HepG2 (cell line): ENCODE measurements around the gene IDH3A. TPM values are rescaled to one million over a fixed set of nuclear protein-coding genes. Genes with fewer than 3 reads are reported as not detected.

Experiments
- AFF4 ChIP-seq: sonication (generic); formaldehyde crosslinking; IDR thresholded peaks from 2 replicates; pipeline ENCODE4 v1.4.0; 2020; ENCODE audit warnings: missing genetic modification reagents
- ARNT ChIP-seq: fragments of 450-650 bp; IDR thresholded peaks from 2 replicates; pipeline ENCODE4 v1.6.1; 2017
- CSRNP2 ChIP-seq: sonication (generic); formaldehyde crosslinking; conservative IDR thresholded peaks from 2 replicates; pipeline ENCODE4 v1.8.0; 2022; ENCODE audit warnings: low read depth, missing genetic modification reagents
- ETV5 ChIP-seq: IDR thresholded peaks from 2 replicates; pipeline ENCODE4 v1.6.1; 2018; ENCODE audit warnings: missing biosample characterization, missing genetic modification reagents, inconsistent platforms, borderline replicate concordance
- EZH2 ChIP-seq: conservative IDR thresholded peaks from 2 replicates; pipeline ENCODE4 v1.6.1; 2012; ENCODE audit warnings: mild to moderate bottlenecking, low read depth, low read length, moderate library complexity
- GPN1 ChIP-seq: sonication (generic); formaldehyde crosslinking; IDR thresholded peaks from 2 replicates; pipeline ENCODE4 v1.5.1; 2020; ENCODE audit warnings: missing genetic modification reagents, borderline replicate concordance
- GRHL1 ChIP-seq: sonication (generic); formaldehyde crosslinking; conservative IDR thresholded peaks from 2 replicates; pipeline ENCODE4 v1.8.0; 2022; ENCODE audit warnings: missing genetic modification reagents
- KDM2A ChIP-seq: sonication (generic); formaldehyde crosslinking; IDR thresholded peaks from 2 replicates; pipeline ENCODE4 v1.4.0; 2020; ENCODE audit warnings: low read depth, missing genetic modification reagents, borderline replicate concordance
- KLF12 ChIP-seq: sonication (generic); formaldehyde crosslinking; IDR thresholded peaks from 2 replicates; pipeline ENCODE4 v1.4.0; 2020; ENCODE audit warnings: missing genetic modification reagents, borderline replicate concordance
- KLF9 ChIP-seq: IDR thresholded peaks from 2 replicates; pipeline ENCODE4 v1.6.1; 2016; ENCODE audit warnings: low read depth
- NFYB ChIP-seq: sonication (generic); formaldehyde crosslinking; IDR thresholded peaks from 2 replicates; pipeline ENCODE4 v1.4.0; 2020; ENCODE audit warnings: missing genetic modification reagents
- PBX3 ChIP-seq: sonication (generic); formaldehyde crosslinking; IDR thresholded peaks from 2 replicates; pipeline ENCODE4 v1.8.1; 2023; ENCODE audit warnings: missing genetic modification reagents, inconsistent platforms, borderline replicate concordance
- SKI ChIP-seq: fragments of 450-650 bp; IDR thresholded peaks from one replicate; pipeline ENCODE4 v1.6.1; 2018; ENCODE audit warnings: mild to moderate bottlenecking; ENCODE audit not compliant: partially characterized antibody
- SRSF9 ChIP-seq: fragments of 200-400 bp; formaldehyde crosslinking; IDR thresholded peaks from 2 replicates; pipeline ENCODE4 v1.6.1; 2018; ENCODE audit warnings: borderline replicate concordance, mild to moderate bottlenecking, low read depth, low read length; ENCODE audit not compliant: insufficient read depth, poor library complexity, severe bottlenecking
- STAT5B ChIP-seq: sonication (generic); formaldehyde crosslinking; IDR thresholded peaks from 2 replicates; pipeline ENCODE4 v1.4.0; 2020; ENCODE audit warnings: missing genetic modification reagents
- YY1 ChIP-seq: IDR thresholded peaks from 2 replicates; pipeline ENCODE4 v1.6.1; 2011; ENCODE audit warnings: low read length, low read depth, moderate library complexity, mild to moderate bottlenecking; ENCODE audit not compliant: insufficient read depth, insufficient replicate concordance
- ZBTB38 ChIP-seq: sonication (generic); formaldehyde crosslinking; IDR thresholded peaks from 2 replicates; pipeline ENCODE4 v1.5.1; 2020; ENCODE audit warnings: mild to moderate bottlenecking, missing genetic modification reagents
- ZBTB7B ChIP-seq: sonication (generic); formaldehyde crosslinking; IDR thresholded peaks from 2 replicates; pipeline ENCODE4 v1.4.0; 2020; ENCODE audit warnings: missing genetic modification reagents
- ZMYM4 ChIP-seq: sonication (generic); formaldehyde crosslinking; IDR thresholded peaks from 2 replicates; pipeline ENCODE4 v1.8.1; 2023; ENCODE audit warnings: mild to moderate bottlenecking, missing genetic modification reagents
- ZNF12 ChIP-seq: sonication (generic); formaldehyde crosslinking; IDR thresholded peaks from 2 replicates; pipeline ENCODE4 v1.5.0; 2020; ENCODE audit warnings: missing genetic modification reagents
- ZNF607 ChIP-seq: sonication (generic); formaldehyde crosslinking; IDR thresholded peaks from 2 replicates; pipeline ENCODE4 v1.5.1; 2020; ENCODE audit warnings: missing genetic modification reagents, mild to moderate bottlenecking, borderline replicate concordance
- ZNF709 ChIP-seq: sonication (generic); formaldehyde crosslinking; IDR thresholded peaks from 2 replicates; pipeline ENCODE4 v1.5.0; 2020; ENCODE audit warnings: mild to moderate bottlenecking, missing genetic modification reagents
- polyA plus RNA-seq, 8 experiments: library from polyadenylated mRNA; depleted of rRNA in 3 of 8; stranded (reverse) in 7 of 8; unstranded in 1 of 8; fragments of >200 nt; fragmentation: Illumina TruSeq in 4 of 8; extraction: Trizol in 4 of 8; gene quantifications; 2 replicates each; pipeline versions ENCODE4 v1.2.1 to v1.2.3, GENCODE V29; 2011 to 2016; ENCODE audit warnings: low read depth in 4 of 8, missing spikeins in 1 of 8, mixed read lengths in 1 of 8; ENCODE audit not compliant: insufficient read depth in 1 of 8
- total RNA-seq, 5 experiments: library from RNA; depleted of rRNA; stranded (reverse); fragments of >200 nt; fragmentation: Illumina TruSeq; extraction: Trizol; gene quantifications; 2 replicates each; pipeline ENCODE4 v1.2.3, GENCODE V29; 2016; ENCODE audit warnings: low read depth in 1 of 5

IDH3A gene
- total and polyA plus RNA-seq, 2 of the 13 experiments (the other 11 are each of a cell fraction or from before 2014, with no cell fraction given): 40.7 to 50.7 TPM

GRCh38 chr15:78149068-78149804 lies at the start of gene IDH3A (continued):
- no peak for TF ChIP-seq PBX3 (CRISPR knock-in tag)
- no peak for TF ChIP-seq GPN1 (CRISPR knock-in tag)
- peak; percentile 44; the same call in 1 of the 2 replicates for TF ChIP-seq ETV5 (CRISPR knock-in tag)
- no peak for TF ChIP-seq SRSF9
- TF ChIP-seq SKI: no peak
- TF ChIP-seq ARNT: no peak
- no peak for TF ChIP-seq ZNF12
- no peak for TF ChIP-seq STAT5B (CRISPR knock-in tag)
- TF ChIP-seq EZH2: no peak
- peak; percentile 76 for TF ChIP-seq NFYB (CRISPR knock-in tag)
- TF ChIP-seq CSRNP2 (CRISPR knock-in tag): no peak
- no peak for TF ChIP-seq GRHL1 (CRISPR knock-in tag)
- TF ChIP-seq ZNF607 (CRISPR knock-in tag): no peak; the same call in none of the 2 replicates
- no peak for TF ChIP-seq KLF9 (CRISPR knock-in tag)
- no peak for TF ChIP-seq KLF12 (CRISPR knock-in tag)
- TF ChIP-seq ZBTB7B: no peak
- peak; percentile 22; the same call in 1 of the 2 replicates for TF ChIP-seq KDM2A (CRISPR knock-in tag)
- TF ChIP-seq ZBTB38 (CRISPR knock-in tag): no peak
- no peak; the same call in 1 of the 2 replicates for TF ChIP-seq ZNF709 (CRISPR knock-in tag)
- TF ChIP-seq YY1: peak; percentile 25
- TF ChIP-seq AFF4 (CRISPR knock-in tag): no peak
- TF ChIP-seq ZMYM4 (CRISPR knock-in tag): no peak; the same call in 1 of the 2 replicates
